HK-2 (cell line): ENCODE results near the gene RGS13.
"Not testable (repeated sequence)": the region's sequence is repeated elsewhere in the genome, so short reads cannot be mapped to it uniquely, and the experiment has no call there.

Experiments
- DNase-seq: peaks from one replicate; pipeline ENCODE4 v3.0.0-alpha.2; 2018; ENCODE audit not compliant: unreplicated experiment

RGS13 gene

GRCh38 chr1:192678099-192678498 is 42.2 kb downstream of the RGS13 start:
- DNase-seq = no peak

- no peak for DNase-seq
Observed at GRCh38 chr1:192682335-192682734, 46.4 kb downstream of the RGS13 start.

DNA sequence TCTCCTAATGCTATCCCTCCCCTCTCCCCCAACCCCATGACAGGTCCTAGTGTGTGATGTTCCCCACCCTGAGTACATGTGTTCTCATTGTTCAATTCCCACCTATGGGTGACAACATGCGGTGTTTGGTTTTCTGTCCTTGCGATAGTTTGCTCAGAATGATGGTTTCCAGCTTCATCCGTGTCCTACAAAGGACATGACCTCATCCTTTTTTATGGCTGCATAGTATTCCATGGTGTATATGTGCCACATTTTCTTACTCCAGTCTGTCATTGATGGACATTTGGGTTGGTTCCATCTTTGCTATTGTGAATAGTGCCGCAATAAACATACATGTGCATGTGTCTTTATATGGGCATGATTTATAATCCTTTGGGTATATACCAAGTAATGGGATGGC is 47.1 kb downstream of the RGS13 start:
- DNase-seq = not testable (repeated sequence)

GRCh38 chr1:192689459-192689858 is 53.5 kb downstream of the RGS13 start:
- no peak for DNase-seq

- DNase-seq = no peak
Observed at GRCh38 chr1:192691041-192691440, 55.1 kb downstream of the RGS13 start.

DNA sequence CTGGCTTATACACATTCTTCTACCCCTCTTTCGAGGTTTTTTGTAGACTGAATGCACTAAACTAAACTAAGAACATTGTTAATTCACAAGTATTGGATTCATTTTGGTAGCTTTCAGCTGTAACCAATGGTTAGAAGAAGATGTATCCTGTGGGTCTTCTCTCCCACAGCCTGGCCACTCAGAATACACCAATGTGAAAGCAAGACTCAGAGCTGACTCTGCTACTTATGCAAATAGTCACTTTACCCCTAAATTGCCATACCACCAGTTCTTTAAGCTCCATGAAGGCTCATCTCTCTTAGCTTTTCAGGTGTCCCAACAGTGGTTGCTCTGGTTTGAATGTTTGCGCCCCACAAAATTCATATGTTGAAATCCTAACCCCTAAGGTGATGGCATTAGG is 60.1 kb downstream of the RGS13 start:
- DNase-seq = no peak

DNA sequence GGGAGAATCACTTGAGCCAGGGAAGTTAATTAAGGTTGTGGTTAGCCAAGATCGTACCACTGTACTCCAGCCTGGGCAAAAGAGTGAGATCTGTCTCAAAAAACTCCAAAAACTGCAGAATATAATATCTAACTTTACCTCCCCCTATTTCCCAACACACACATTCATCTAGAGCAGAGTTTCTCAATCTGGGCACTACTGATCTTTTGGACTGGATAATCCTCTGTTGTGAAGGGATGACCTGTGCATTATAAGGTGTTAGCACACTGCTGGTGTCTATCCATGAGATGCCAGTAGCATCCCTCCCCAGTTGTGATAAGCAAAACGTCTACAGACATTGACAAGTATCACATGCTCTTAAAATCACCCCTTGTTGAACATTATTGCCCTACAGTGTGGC is 61.8 kb downstream of the RGS13 start:
- no peak for DNase-seq

DNA sequence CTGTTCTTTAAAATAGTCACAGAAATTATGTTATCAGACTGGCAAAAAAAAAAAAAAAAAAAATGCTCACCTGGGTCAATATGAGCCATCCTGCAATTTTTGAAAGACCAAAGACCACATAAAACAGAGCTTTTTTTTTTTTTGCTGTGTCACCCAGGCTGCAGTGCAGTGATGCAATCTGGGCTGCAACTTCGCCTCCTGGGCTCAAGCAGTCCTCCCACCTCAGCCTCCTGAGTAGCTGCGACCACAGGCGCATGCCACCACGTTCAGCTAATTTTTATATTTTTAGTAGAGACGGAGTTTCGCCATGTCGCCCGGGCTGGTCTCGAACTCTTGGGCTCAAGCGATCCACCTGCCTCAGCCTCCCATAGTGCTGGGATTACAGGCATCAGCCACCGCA is 62.8 kb downstream of the RGS13 start:
- no peak for DNase-seq

DNA sequence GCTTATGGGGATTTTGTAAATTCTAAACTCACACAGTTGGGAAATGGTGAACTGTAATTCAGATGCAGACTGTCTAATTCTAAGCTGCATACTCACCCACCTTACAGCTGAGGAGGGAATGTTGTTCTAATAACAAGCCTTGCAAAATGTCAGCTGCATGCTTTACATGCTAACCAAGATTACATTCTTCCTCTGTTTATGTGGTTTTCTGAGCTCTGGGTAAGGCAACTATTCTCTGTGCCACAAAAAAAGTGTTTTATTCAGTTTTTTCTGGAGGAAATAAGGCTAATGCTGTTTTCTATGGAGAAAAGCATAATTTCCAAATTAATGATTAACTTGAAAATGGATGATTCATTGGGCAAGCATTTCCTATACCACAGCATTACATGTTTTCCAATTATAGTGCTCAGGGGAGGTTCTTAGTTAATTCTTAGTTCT is 64.9 kb downstream of the RGS13 start:
- no peak for DNase-seq

DNA sequence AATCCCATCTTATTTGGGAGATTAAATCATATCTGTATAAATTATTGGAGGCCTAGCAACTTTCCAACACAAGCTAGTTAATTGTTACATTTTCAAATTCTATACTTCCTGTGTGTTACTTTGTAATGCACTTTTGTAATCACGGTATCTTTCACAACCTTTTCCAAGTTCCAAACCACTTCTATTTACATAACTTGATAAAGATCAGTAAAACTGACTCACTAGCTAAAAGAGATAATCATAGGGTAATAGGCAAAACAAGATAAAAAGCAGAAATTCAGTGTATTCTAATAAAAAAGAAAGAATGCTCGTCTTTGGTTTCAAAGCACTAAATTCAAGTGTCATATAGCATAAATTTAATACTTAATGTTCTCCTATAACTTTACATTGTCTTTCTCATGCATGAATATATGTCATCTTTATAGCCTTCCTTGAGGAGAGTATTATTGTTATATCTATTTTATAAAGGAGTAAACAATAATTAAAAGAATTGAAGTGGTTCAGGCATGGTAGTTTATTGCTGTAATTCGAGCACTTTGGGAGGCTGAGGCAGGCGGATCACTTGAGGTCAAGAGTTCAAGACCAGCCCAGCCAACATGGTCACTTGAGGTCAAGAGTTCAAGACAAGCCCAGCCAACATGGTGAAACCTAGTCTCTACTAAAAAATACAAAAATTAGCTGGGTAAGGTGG is 66.4 kb downstream of the RGS13 start:
- DNase-seq = no peak

- no peak for DNase-seq
Observed at GRCh38 chr1:192703283-192704206, 67.6 kb downstream of the RGS13 start.

DNA sequence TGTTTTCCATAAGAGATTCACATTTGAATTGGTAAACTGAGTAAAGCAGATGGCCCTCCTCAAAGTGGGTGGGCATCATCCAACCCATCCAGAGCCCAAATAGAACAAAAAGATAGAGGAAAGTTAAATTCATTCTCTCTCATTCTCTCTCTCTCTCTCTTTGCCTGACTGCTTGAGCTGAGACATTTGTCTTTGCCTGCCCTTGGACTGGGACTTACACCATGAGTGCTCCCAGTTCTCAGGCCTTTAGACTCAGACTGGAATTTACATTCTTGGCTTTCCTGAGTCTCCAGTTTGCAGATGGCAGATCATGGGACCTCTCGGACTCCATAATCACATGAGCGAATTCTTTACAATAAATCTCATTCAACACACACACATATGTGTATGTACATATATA is 69.6 kb downstream of the RGS13 start:
- DNase-seq = no peak

- DNase-seq = no peak
Observed at GRCh38 chr1:192706936-192707335, 71.0 kb downstream of the RGS13 start.

DNA sequence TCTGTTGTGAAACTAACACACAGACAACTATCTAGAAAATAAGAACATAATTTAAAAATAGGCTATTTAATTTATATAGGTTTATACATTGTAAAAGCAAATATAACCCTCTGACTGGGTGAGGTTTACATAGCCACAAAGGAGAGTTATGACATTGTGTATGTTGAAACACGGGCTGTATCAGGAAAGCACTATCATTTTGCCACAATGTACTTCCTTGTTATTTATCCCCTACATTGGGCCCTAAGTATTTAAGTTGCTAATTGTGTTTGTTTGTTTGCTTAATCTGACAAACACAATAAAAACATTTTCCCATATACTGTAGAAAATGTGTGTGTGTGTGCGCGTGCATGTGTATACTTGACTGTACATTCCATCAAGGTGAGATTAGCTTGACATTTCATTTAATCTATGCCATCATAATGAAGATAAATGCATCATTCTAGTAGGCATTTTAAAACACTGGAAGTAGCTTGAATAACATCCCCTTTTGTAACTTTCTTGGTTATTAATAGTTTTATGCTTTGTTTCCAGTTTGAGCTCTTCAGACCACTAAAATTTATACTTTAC is 72.1 kb downstream of the RGS13 start:
- no peak for DNase-seq

- no peak for DNase-seq
Observed at GRCh38 chr1:192709544-192709943, 73.6 kb downstream of the RGS13 start.
